ENCODE measurements around the gene CHP1.
"Not testable (repeated sequence)": the region's sequence is repeated elsewhere in the genome, so short reads cannot be mapped to it uniquely, and the experiment has no call there.

CHP1 gene

DNA sequence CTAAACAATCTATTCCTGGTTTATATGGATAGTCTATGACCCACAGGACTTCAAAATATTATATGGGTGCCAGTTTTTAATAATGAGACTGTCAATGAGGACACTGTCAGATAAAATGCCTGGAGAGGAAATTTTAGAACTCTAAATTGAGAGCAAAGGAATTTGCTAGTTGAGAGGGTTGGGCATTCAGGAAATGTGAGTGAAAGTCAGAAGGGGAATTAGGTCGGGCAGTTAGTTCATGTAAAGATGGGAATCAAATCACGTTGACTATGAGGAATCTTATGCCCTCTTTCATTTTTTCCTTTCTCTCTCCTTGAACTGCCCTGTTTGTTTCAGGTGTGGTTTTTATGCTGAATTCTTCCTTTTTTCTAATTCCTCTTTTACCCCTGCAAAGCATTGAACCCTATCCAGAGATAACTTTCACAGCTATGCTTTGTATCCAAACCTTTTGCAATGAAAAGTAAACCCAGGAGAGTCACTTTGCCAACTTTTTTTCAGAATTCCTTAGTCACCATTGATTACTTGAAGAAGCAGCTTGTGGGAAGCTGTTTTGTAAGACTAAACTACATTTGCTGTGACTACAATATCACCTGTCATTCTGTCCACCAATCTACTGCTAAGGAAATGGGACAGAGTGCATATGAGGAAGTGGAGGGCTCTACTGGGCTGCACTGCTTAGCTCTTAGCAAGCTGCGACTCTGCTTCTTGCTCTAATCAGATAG lies 27.8 kb downstream of the CHP1 start:
- DNase-seq: no peak

DNA sequence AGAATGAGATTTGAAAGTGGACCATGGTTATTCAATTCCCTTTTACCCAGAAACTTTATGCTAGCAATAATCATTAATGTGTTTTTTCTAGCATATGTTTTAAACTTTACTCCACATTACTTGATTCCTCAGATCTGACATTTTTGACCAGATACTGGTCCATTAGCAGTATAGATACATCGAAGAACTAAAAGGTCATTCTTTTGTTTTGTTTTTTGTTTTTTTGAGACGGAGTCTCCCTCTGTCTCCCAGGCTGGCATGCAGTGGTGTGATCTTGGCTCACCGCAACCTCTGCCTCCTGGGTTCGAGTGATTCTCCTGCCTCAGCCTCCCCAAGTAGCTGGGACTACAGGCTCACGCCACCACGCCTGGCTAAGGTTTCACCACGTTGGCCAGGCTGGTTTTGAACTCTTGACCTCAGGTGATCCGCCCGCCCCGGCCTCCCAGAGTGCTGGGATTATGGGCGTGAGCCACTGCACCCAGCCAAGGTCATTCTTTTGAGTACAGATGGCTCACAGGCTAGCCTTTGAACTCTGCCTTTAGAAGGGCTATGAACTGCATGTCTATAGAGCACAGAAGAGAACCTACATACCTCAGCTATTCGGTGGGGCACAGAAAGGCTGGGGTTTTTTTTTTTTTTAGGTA lies 28.6 kb downstream of the CHP1 start:
- DNase-seq: no peak

DNA sequence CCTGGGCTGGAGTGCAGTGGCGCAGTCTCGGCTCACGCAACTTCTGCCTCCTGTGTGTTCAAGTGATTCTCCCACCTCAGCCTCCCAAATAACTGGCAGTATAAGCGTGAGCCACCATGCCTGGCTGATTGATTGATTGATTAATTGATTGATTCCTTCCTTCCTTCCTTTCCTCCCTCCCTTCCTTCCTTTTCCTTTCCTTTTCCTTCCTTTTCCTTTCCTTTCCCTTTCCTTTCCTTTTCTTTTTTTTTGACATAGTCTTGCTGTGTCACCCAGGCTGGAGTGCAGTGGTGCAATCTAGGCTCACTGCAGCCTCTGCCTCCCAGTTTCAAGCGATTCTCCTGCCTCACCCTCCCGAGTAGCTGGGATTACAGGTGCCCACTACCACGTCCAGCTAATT lies 29.9 kb downstream of the CHP1 start:
- not testable (repeated sequence) for DNase-seq

DNA sequence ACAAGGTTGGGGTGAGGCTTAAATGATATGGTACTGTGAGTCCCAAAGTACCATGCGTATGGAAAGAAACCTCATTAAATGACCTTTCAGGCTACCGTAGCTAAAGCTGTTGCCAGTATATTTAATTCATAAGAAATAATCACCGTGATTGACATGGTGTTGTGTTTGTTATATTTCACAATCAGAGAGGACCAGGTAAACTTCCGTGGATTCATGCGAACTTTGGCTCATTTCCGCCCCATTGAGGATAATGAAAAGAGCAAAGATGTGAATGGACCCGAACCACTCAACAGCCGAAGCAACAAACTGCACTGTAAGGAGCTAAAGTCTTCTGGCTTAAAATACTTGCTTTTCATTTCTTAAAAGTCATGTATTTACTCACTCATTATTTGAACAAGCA lies 31.5 kb downstream of the CHP1 start:
- DNase-seq: no peak

DNA sequence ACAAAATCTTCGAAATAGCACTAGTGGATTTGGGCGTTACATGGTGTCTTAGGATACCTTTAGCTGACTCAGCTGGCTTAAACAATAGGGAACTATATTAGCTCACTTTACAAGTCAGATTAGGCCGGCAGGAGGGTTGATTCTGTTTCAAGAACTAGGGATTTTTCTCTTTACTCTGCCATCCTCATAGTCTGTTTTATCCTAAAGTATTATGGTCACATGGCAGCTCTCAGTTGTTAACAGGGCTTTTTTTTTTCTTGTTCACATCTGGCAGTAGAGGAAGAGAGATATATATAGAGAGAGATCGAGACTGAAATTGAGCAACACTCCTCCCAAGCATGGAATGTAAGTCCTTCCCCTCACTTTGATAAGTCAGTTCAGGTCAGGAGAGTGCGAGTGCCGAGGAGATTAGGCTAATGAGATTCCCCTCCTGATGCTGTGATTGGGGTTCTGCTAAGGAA lies 32.9 kb downstream of the CHP1 start:
- no peak for DNase-seq

DNA sequence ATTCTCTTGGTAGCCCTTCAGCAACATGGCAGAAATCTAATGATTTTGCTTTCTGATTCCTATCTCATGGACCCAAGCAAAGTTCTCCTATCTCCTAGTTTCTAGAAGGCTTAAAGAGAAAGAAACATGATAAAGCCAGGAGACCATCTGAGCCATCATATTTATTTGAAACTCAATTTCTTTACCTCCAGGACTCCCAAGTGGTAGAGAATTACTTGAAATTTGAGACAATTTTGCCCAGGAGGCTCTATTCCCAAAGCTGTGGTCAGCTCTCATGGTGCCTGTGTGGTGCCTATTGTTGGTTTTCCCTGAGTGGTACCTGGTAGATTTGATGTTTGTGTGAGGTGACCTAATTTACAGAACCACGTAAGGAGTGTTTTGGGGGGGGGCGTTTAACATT lies 38.8 kb downstream of the CHP1 start:
- DNase-seq: no peak

DNA sequence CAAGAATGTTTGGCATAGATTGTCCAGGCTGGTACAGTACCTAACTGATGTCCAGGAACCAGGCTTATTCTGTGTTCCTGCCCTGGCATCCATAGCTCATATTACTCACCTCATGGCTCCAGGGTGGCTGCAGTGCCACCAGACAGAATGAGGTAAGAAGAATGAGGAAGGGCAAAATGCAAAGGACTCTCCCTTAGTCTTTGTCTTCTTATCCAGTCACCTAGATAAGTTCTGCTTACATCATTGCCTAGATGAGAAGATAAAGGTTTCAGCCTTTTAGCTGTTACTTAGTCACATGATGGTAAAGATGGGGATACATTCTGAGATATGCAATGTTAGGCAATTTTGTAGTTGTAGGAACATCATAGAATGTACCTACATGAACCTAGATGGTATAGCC lies 45.8 kb downstream of the CHP1 start:
- no peak for DNase-seq

DNA sequence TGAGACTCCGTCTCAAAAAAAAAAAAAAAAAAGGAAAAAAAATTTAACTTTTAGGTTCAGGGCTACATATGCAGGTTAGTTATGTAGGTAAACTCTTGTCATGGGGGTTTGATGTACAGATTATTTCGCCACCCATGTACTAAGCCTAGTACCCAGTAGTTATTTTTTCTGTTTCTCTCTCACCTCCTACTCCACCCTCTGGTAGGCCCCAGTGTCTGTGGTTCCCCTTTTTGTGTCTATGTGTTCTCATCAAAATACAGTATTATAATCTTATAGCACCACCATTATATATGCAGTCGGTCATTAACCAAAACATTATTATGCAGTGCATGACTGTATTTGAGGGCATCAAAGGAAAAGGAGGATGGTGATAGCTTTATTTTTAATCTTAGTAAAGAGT lies 47.3 kb downstream of the CHP1 start:
- DNase-seq: no peak

DNA sequence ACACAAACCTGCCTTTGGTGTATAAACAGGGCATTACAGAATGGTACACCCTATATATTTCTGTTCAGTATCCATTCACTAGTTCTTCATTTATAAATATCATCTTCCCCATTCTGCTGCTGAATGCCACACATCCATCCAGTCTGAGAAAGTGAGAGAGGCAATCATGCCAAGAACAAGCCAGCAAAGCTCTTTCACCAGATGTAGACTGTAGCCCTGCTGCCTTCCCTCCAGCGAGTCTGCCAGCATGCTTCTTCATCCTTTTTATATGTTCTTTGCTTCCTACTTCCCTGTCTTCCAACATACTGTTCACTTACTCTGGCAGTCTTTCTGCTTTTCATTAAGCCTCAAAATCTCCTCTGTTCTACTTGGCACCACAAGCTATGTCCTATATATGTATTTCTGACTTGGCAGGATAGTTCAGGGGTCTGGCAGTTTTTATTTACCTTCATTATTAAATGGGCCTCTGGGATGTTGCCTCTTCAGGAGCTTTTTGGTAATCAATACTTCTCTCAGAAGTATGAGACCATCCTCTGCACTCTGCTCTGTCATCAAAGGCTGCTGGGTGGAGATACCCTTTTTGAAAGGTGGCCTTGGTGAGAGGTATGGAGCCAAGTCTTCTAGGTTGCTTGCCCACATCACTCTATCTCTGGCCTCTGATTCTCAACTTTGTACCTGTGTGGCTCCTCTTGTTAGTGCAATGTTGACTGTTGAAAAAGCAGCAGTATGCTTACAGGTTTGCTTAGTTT lies 48.6 kb downstream of the CHP1 start:
- DNase-seq: no peak

DNA sequence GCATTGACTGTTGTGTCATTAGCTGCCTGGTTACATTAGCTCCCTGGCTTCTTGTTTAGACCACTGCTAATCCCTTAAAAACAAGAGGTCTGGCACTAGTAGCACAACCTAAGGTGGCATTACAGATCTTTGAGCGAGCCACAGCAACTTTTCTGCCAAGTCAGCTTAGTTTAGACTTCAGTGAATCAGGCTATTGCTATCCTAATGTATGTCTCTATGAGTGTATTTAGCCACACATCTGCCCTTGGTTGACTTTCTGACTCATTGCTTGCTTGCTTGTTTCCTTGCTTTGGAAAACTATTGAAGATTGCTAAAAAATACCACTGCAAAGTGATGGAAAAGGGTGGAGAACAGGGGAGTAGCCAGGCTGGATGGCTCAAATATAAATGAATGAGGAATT lies 50.2 kb downstream of the CHP1 start:
- no peak for DNase-seq

DNA sequence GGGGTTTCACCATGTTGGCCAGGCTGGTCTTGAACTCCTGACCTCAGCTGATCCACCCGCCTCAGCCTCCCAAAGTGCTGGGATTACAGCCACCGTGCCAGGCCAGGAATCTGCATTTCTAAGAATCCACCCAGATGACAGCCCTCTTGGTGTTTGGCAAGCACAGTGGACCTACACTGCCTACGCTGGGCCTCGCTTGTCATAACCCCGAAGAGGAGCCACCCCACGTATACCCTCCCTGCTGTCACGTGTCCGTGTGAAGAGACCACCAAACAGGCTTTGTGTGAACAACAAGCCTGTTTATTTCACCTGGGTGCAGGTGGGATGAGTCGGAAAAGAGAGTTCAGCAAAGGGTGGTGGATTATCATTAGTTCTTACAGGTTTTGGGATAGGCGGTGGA lies 51.4 kb downstream of the CHP1 start:
- not testable (repeated sequence) for DNase-seq

DNA sequence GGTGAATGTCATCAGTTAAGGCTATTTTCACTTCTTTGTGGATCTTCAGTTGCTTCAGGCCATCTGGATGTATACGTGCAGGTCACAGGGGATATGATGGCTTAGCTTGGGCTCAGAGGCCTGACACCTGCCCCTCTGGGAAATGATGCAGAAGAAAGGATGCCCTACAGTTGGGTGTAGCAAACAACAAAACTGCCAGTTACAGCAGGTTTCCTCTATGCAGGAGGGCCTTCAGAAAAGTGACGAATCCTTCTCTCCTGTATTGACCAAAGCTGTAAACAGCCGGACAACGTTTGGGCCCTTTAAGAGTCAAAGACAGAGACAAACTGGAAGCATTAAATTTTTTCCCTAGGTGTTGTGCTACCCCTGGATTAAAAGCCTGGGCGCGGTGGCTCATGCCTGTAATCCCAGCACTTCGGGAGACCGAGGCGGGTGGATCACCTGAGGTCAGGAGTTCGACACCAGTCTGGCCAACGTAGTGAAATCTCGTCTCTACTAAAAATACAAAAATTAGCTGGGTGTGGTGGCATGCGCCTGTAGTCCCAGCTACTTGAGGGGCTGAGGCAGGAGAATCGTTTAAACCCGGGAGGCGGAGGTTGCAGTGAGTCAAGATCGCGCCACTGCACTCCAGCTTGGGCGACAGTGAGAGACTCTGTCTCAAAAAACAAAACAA lies 52.0 kb downstream of the CHP1 start:
- not testable (repeated sequence) for DNase-seq

DNA sequence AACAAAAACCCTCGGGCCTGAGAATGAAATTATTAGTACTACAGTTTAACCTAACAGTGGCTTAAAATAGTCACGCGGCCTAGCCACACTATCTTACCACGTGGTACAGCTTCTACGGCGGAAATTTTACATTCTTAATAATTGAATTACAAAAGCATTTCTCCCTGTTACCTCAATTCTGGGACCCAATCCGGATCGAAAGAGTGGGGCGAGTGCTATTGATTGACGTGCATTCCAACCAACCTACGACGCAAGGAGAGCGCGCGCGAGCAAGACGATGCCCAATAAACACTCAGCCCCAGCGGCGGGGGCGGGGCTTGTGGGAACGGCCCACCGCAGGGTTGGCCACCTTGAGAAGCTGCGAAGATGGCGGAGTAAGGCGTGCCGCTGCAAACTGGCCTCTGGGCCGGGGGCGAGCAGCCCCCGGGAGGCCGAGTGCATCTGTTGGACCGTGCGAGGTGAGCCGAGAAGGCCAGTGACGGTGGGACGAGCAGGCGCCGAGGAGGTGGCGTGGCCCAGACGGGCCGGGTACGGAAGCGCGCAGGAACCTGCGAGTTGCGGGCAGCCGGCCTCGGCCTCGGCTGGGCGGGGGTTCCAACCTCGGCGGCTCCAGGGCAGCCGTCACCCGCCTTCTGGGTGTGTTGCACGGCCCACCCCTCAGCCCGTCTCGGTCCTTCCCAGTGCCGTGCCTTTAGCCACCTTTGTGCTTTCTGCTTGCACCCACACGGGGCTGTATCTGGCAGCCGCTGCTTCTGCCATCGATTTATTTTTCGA lies 52.8 kb downstream of the CHP1 start:
- DNase-seq: peak; percentile 97

DNA sequence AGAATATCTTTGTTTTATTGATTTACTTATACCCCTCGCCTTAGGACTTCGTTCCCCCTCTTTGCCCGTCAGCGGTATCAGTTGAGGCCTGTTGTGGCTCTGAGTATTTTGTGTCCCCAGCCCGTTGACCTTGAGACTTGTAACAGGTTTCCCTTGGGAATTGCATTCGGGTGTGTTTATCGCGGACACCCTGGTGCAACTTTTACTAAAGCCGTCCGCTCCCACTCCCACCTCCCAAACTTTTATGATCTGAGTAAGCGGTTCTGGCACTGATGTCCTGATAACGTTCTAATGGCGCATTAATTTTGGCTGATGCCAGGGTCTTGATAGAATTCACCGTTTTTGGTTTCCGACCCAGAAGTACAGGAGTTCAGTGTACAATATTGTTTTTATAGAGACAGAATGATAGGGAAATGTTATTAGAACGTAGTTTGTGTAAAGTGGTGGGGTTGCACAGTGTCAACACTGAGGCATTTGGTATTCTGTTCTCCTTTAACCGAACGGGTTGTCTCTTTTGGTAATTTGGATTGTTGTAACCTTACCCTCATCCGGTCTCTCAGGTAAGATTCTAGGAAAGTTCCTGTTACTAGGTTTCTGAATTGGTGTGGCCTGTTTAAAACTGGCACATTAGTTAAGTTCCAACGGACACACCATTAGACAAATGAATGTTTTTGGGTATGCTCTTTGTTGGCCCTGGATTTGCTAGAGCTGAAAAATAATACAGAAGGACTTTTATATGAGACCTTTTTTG lies 53.5 kb downstream of the CHP1 start:
- DNase-seq: no peak

DNA sequence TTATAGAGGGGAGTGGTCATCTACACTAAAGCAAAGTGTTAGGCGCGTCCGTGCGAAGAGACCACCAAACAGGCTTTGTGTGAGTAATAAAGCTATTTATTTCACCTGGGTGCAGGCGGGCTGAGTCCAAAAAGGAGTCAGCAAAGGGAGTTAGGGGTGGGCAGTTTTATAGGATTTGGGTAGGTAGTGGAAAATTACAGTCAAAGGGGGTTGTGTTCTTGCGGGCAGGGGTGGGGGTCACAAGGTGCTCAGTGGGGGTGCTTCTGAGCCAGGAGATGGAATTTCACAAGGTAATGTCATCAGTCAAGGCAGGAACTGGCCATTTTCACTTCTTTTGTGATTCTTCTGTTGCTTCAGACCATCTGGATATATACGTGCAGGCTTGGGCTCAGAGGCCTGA lies 54.2 kb downstream of the CHP1 start:
- DNase-seq: no peak

DNA sequence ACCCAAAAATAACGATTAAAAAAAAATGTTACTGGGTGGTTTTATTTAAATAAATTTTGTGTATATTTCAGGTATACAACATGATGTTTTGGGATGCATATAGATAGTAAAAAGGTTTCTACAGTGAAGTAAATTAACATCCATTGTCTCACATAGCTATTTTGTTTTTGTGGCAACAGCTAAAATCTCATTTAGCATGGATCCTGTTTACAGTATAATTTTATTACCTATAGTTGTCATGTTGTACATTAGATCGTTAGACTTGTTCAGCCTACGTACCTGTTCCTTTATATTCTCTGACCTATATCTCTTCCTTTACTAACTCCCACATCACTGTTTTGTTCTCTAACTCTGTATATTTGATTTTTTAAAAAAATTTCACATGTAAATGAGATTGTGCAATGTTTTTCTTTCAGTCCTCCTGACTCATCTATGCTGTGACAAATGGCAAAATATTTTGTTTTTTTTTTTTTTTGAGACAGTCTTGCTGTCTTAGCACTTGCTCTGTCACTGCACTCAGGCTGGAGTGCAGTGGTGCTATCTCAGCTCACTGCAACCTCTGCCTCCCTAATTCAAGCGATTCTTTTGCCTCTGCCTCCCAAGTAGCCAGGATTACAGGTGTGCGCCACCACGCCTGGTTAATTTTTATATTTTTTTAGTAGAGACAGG lies 55.7 kb downstream of the CHP1 start:
- no peak for DNase-seq

DNA sequence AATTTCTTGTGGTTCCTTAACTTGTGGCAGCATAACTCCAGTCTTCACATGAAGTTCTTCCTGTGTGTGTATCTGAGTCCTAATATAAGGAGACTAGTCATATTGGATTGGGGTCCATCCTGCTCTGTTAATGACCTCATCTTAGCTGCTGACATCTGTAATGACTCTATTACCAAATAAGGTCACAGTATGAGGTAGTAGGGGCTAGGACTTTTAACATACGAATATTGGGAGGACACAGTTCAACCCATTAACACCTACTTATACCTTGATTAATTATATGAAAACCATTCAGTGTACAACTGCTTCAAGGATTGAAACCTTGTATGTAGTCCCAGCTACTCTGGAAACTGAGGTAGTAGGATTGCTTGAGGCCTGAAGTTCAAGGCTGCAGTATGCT lies 57.4 kb downstream of the CHP1 start:
- DNase-seq: no peak

DNA sequence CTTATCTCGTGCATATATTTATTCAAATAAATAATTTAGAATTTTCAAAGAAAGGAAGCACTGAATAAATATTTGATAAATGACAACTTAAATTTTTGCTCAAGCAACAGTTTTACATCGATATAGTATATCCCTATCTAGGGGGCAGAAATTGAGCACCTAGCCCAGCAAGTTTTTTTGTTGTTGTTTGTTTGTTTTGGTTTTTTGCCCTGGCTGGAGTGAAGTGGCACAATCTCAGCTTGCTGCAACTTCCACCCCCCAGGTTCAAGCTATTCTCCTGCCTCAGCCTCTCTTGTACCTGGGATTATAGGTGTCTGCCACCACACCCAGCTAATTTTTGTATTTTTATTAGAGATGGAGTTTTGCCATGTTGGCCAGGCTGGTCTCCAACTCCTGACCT lies 58.9 kb downstream of the CHP1 start:
- DNase-seq: no peak

DNA sequence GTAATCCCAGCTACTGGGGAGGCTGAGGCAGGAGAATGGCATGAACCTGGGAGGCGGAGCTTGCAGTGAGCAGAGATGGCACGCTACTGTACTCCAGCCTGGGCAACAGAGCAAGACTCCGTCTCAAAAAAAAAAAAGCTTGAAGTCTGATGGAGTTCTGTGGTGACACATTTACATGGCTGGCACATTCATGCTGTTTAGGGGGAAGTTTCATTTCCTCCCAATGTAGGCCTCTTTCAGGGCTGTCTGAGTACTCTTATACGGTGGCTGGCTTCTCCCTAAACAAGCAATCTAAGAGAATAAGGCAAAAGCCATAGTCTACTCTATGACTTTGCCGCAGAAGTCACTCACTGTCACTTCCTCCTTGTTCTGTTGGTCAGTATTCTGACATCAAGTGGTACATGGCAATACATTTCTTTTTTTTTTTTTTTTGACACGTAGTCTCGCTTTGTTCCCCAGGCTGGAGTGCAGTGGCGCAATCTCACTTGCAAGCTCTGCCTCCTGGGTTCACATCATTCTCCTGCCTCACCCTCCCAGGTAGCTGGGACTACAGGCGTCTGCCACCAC lies 60.1 kb downstream of the CHP1 start:
- no peak for DNase-seq

DNA sequence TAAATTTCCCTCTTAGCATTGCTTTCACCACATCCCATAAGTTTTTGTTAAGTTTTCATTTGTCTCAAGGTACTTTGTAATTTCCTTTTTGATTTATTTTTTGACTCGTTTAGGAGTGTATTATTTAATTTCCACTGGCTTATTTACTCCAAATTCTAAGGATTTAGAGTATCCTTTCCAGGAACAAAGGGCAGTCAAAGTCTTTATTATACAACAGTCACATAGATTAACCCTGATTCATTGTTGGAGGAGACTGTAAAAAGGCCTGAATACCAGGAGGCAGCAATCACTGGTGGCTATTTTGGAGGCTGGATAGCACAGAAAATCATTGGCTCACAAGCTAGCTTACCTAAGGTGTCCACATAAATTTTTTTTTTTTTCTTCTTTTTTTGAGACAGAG lies 61.5 kb downstream of the CHP1 start:
- DNase-seq: no peak

DNA sequence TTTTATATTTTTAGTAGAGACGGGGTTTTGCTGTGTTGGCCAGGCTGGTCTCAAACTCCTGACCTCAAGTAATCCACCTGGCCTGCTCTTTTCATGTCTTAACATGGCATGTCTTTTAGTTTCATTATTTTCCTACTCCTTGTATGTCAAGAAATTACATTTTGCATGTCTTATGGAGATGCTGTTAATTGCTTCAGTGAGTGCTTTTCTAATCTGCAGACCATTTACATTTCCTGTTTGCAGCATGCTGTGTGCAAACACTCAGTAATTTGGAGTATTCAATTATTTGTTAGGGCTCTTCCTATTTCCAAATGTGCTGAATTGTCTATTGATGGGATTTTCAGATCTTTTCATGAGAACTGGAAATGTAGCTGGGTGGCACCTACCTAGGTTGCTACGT lies 70.1 kb downstream of the CHP1 start:
- not testable (repeated sequence) for DNase-seq
